SW 1271 (cell line): Measurements from ENCODE around the gene FRMD4B.
"Not testable (repeated sequence)": the region's sequence is repeated elsewhere in the genome, so short reads cannot be mapped to it uniquely, and the experiment has no call there.

Experiments used
- DNase-seq, 2 experiments: peaks; one replicate each; lab custom pipeline; 2025; lab: John Stamatoyannopoulos, UW

Gene FRMD4B

GRCh38 chr3:69244039-69244438, 141.8 kb downstream of the FRMD4B start:
- no peak for DNase-seq

GRCh38 chr3:69241769-69242168, 144.1 kb downstream of the FRMD4B start:
- DNase-seq, result no peak

- DNase-seq, result no peak
Observed at GRCh38 chr3:69240651-69241568, 145.0 kb downstream of the FRMD4B start.

- no peak for DNase-seq
Observed at GRCh38 chr3:69239063-69239462, 146.8 kb downstream of the FRMD4B start.

GRCh38 chr3:69236812-69237707, 148.8 kb downstream of the FRMD4B start:
- no peak for DNase-seq

GRCh38 chr3:69235882-69236281, 150.0 kb downstream of the FRMD4B start:
- no peak for DNase-seq

GRCh38 chr3:69235227-69235626, 150.7 kb downstream of the FRMD4B start:
- DNase-seq, result not testable (repeated sequence)

GRCh38 chr3:69232482-69232881, 153.4 kb downstream of the FRMD4B start:
- no peak for DNase-seq

- DNase-seq, result no peak
Observed at GRCh38 chr3:69231929-69232440, 153.9 kb downstream of the FRMD4B start.

GRCh38 chr3:69226071-69226470, 159.8 kb downstream of the FRMD4B start:
- no peak for DNase-seq

- DNase-seq, result no peak
Observed at GRCh38 chr3:69219101-69219708, 166.7 kb downstream of the FRMD4B start.

- no peak for DNase-seq
Observed at GRCh38 chr3:69218079-69218478, 167.8 kb downstream of the FRMD4B start.

- no peak for DNase-seq
Observed at GRCh38 chr3:69216981-69217380, 168.9 kb downstream of the FRMD4B start.

- DNase-seq, result no peak
Observed at GRCh38 chr3:69214241-69214640, 171.6 kb downstream of the FRMD4B start.

- peak in 1 of 2 experiments; percentile 20 for DNase-seq
Observed at GRCh38 chr3:69212411-69213160, 173.3 kb downstream of the FRMD4B start.

GRCh38 chr3:69210068-69210730, 175.7 kb downstream of the FRMD4B start:
- no peak for DNase-seq

- no peak for DNase-seq
Observed at GRCh38 chr3:69209413-69209812, 176.5 kb downstream of the FRMD4B start.

GRCh38 chr3:69207031-69207430, 178.9 kb downstream of the FRMD4B start:
- no peak for DNase-seq

- DNase-seq, result no peak
Observed at GRCh38 chr3:69205385-69205784, 180.5 kb downstream of the FRMD4B start.

GRCh38 chr3:69204315-69204957, 181.5 kb downstream of the FRMD4B start:
- DNase-seq, result no peak
